Fibroblast of villous mesenchyme (primary cell): ENCODE measurements around the gene SLC46A3. TPM values are rescaled to one million over a fixed set of nuclear protein-coding genes. Genes with fewer than 3 reads are reported as not detected.

Source experiments
- DNase-seq: peaks from one replicate; pipeline ENCODE4 v3.0.0-alpha.2; 2010; ENCODE audit warnings: low read depth
- H3K4me3 ChIP-seq: 2 replicates; pipeline ENCODE4 v1.5.1; 2011; ENCODE audit warnings: low read depth, mild to moderate bottlenecking, low read length
- total RNA-seq: library from RNA; depleted of rRNA; stranded (reverse); fragments of >200 nt; gene quantifications from 2 replicates; pipeline ENCODE4 v1.2.3, GENCODE V29; 2012
- TF ChIP-seq, protein P1 (sequence below): IDR thresholded peaks from 2 replicates; pipeline ENCODE4 v1.5.1; 2012; ENCODE audit warnings: low read depth, mild to moderate bottlenecking, low read length; ENCODE audit not compliant: insufficient read depth

The SLC46A3 gene
- total RNA-seq: 2.9 and 4.7 TPM in 2 replicates

DNA sequence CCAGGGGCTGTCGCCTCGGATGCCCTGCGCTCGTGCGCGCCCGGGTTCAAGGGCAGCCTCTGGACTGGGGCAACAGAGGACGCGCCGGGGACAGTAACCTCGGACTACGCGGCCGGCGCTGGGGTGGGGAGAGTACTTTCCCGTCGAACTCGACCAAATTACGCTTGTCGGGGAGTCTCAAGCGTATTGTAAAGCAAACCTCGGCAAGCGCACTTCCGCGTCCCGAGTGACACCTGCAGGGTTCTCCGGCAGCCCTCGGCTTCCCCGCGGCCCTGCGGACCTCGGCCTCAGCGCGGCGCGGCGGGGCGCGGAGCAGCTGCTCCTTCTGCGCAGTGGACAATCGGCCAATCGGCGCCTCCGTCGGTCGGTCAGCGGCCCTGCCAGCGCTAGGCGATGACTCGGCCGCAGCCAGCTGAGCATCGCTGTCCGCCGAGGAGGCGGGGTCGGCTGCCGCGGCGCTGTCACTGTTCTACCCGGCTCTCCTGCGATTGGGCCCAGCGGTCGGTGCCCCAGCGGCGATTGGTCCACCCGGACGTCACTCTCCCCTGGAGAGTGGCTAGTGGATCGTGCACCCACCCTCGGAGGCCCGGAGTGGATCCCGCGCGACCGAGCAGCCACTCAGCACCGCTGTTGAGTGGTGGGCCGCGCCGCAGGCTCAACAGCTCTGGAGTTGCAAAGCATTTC, at the start of gene SLC46A3:
Gene SLC46A3 (minus strand): TSS at position 428 of the 684 bp plus-strand sequence. CDS start 972 bp downstream, outside the sequence.
- TF ChIP-seq, protein P1, sequence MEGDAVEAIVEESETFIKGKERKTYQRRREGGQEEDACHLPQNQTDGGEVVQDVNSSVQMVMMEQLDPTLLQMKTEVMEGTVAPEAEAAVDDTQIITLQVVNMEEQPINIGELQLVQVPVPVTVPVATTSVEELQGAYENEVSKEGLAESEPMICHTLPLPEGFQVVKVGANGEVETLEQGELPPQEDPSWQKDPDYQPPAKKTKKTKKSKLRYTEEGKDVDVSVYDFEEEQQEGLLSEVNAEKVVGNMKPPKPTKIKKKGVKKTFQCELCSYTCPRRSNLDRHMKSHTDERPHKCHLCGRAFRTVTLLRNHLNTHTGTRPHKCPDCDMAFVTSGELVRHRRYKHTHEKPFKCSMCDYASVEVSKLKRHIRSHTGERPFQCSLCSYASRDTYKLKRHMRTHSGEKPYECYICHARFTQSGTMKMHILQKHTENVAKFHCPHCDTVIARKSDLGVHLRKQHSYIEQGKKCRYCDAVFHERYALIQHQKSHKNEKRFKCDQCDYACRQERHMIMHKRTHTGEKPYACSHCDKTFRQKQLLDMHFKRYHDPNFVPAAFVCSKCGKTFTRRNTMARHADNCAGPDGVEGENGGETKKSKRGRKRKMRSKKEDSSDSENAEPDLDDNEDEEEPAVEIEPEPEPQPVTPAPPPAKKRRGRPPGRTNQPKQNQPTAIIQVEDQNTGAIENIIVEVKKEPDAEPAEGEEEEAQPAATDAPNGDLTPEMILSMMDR: peak; percentile 16
- H3K4me3 ChIP-seq: peak within 1 kb of the TSS; percentile 83
- DNase-seq: peak; percentile 99

GRCh38 chr13:28763887-28764286, 45.1 kb upstream of the SLC46A3 start:
- DNase-seq: no peak
- TF ChIP-seq, protein P1: no peak

DNA sequence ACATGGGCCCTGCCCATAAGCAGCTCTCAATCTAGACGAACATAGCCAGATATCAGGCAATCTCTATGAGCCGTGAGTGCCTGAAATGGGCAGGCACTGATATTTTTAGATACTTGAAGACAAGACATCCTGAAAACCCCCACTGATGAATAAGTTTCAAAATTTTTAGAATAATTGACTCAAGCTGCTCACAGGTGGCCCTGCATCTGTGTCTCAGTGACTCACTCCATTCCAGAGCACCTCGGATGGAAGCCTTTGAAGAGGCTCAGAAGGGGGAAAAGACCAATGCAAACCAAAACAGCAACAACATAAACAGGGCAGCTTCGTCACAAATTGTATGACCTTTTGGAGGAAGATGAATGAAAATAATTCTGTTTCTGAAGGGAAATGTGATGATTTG, 42.8 kb upstream of the SLC46A3 start:
- TF ChIP-seq, protein P1: no peak
- no peak overlapping the region for H3K4me3 ChIP-seq
- peak; percentile 61 for DNase-seq

More at GRCh38 chr13:28763887-28764286, 45.1 kb upstream of the SLC46A3 start:
- no peak overlapping the region for H3K4me3 ChIP-seq

- TF ChIP-seq, protein P1: no peak
- peak; percentile 97 for DNase-seq
- H3K4me3 ChIP-seq: no peak overlapping the region
These were observed 36.7 kb upstream of the SLC46A3 start for GRCh38 chr13:28755546-28755870.

GRCh38 chr13:28754698-28755545, 36.2 kb upstream of the SLC46A3 start:
- DNase-seq: peak; percentile 40
- H3K4me3 ChIP-seq: peak overlapping the region; percentile 28
- TF ChIP-seq, protein P1: peak; percentile 39

DNA sequence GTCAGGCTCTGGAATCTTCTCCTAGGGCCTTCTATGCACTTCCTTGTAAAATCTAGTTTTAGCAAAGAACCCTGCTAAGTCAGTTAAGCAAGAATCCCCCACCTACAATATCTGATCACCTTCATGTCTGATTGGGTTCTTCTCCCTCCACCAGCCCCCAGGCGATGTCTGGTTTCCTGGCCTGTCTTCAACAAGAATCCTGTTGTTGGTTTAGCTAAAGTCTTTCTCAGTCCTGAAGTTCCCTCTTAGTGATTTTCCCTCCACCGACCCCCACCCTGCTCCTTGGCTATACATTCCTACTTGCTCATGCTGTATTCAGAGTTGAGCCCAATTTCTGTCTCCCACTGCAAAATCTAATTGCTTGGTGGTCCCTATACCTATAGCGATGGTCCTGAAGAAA, 35.2 kb upstream of the SLC46A3 start:
- no peak for DNase-seq
- TF ChIP-seq, protein P1: no peak
- no peak overlapping the region for H3K4me3 ChIP-seq
